HepG2 (cell line): ENCODE data around the gene RUNX2. TPM values are rescaled to one million over a fixed set of nuclear protein-coding genes. Genes with fewer than 3 reads are reported as not detected.

Experiments
- ATAC-seq: fragments of 200-7000 bp; cut with Tn5 transposase; 3 replicates; pipeline ENCODE4 v1.9.1; 2020; ENCODE audit warnings: mild to moderate bottlenecking, moderate library complexity
- BruUV-seq: library from RNA; stranded (reverse); fragments of 400-500 nt; replicated peaks from 2 replicates; lab custom pipeline; 2021; lab: Mats Ljungman, UMichigan
- CTCF ChIA-PET: fragments of 300-600 bp; formaldehyde crosslinking; extraction: SDS; loops from one replicate; lab custom pipeline; 2021; ENCODE audit warnings: low total read pairs, inconsistent platforms, low intra/inter-chr PET ratio; lab: Yijun Ruan, JAX
- POLR2A ChIA-PET: fragments of 350-600 bp; sonication (Branson Sonifier 250); formaldehyde crosslinking; loops from one replicate; lab custom pipeline; 2020; ENCODE audit warnings: antibody characterized with exemption, inconsistent platforms; lab: Yijun Ruan, JAX
- DNase-seq: peaks from one replicate; pipeline ENCODE4 v3.0.0-alpha.2; 2015; ENCODE audit warnings: low spot score
- FAIRE-seq: peaks from 3 replicates; lab custom pipeline; 2011; peaks lifted over from hg19 to GRCh38; lab: Jason Lieb, UNC
- H2AFZ ChIP-seq: one replicate; pipeline ENCODE4 v1.6.1; 2011; ENCODE audit warnings: low read length, inconsistent platforms
- H3K27ac ChIP-seq: fragments of 300-600 bp; 3 replicates; pipeline ENCODE4 v1.8.0; 2011; ENCODE audit warnings: mixed run types, mild to moderate bottlenecking, mixed read lengths, low read length, inconsistent platforms; ENCODE audit not compliant: insufficient read depth; ENCODE audit errors: extremely low read length
- H3K27me3 ChIP-seq, 2 experiments: fragments of 200-600 bp in 1 of 2; 2 replicates in 1 of 2; 3 replicates in 1 of 2; pipeline versions ENCODE4 v1.6.0 to v1.8.0; 2011; ENCODE audit warnings: low read length in 2 of 2, mild to moderate bottlenecking in 2 of 2, moderate library complexity in 2 of 2, inconsistent platforms in 1 of 2; ENCODE audit not compliant: insufficient read depth in 2 of 2, control insufficient read depth in 1 of 2
- H3K36me3 ChIP-seq, 2 experiments: fragments of 200-600 bp in 1 of 2; replicated peaks in 1 of 2; 2 replicates in 1 of 2; 3 replicates in 1 of 2; pipeline versions ENCODE4 v1.5.1 to v1.8.0; 2011; ENCODE audit warnings: low read length in 2 of 2, inconsistent platforms in 1 of 2; ENCODE audit not compliant: insufficient read depth in 2 of 2, control insufficient read depth in 1 of 2
- H3K4me1 ChIP-seq: 2 replicates; pipeline ENCODE4 v1.5.1; 2012; ENCODE audit warnings: low read length, inconsistent platforms; ENCODE audit not compliant: insufficient read depth
- H3K4me2 ChIP-seq: 2 replicates; pipeline ENCODE4 v1.6.0; 2011; ENCODE audit warnings: low read depth, low read length, inconsistent platforms
- H3K4me3 ChIP-seq, 3 experiments: fragments of 200-600 bp in 1 of 3; sonication (generic), shearing (Covaris generic) in 1 of 3; replicated peaks in 1 of 3; 2 replicates each; pipeline ENCODE4 v1.5.1; 2011 to 2016; ENCODE audit warnings: low read length in 3 of 3, inconsistent platforms in 2 of 3, low read depth in 2 of 3, mild to moderate bottlenecking in 2 of 3, control low read depth in 1 of 3, mixed read lengths in 1 of 3; ENCODE audit not compliant: insufficient read depth in 1 of 3
- H3K79me2 ChIP-seq: one replicate; pipeline ENCODE4 v1.6.1; 2011; ENCODE audit warnings: low read length, inconsistent platforms; ENCODE audit not compliant: insufficient read depth
- H3K9ac ChIP-seq: 2 replicates; pipeline ENCODE4 v1.6.0; 2011; ENCODE audit warnings: mild to moderate bottlenecking, low read depth, low read length, inconsistent platforms; ENCODE audit not compliant: insufficient read depth
- H3K9me3 ChIP-seq: 2 replicates; pipeline ENCODE4 v1.5.1; 2012; ENCODE audit warnings: mild to moderate bottlenecking, low read length
- H4K20me1 ChIP-seq: 2 replicates; pipeline ENCODE4 v1.6.0; 2011; ENCODE audit warnings: inconsistent platforms, mild to moderate bottlenecking, low read length, moderate library complexity; ENCODE audit not compliant: insufficient read depth
- KLF13 ChIP-seq: sonication (generic); formaldehyde crosslinking; IDR thresholded peaks from 2 replicates; pipeline ENCODE4 v1.4.0; 2020; ENCODE audit warnings: mild to moderate bottlenecking, missing genetic modification reagents
- SNAPC4 ChIP-seq: sonication (generic); formaldehyde crosslinking; IDR thresholded peaks from 2 replicates; pipeline ENCODE4 v1.4.0; 2020; ENCODE audit warnings: mild to moderate bottlenecking, missing genetic modification reagents
- WGBS: methylation state at CpG from one replicate; pipeline ENCODE4 v1.1.6; 2017; ENCODE audit warnings: low lambda C conversion rate; 5-methylcytosine and 5-hydroxymethylcytosine counted together
- in situ Hi-C: cut with HindIII; loops from 2 replicates; pipeline ENCODE4 v1.10.0; 2017; ENCODE audit warnings: low pct_unique_long_range_greater_than_20kb; ENCODE audit not compliant: extremely low pct_ligation_motif_present
- intact Hi-C: fragments of 100-400 bp; cut with micrococcal nuclease; formaldehyde crosslinking; loops from one replicate; pipeline ENCODE4 v1.10.0; 2022; ENCODE audit not compliant: unreplicated experiment
- polyA plus RNA-seq, 8 experiments: library from polyadenylated mRNA; depleted of rRNA in 3 of 8; stranded (reverse) in 7 of 8; unstranded in 1 of 8; fragments of >200 nt; fragmentation: Illumina TruSeq in 4 of 8; extraction: Trizol in 4 of 8; gene quantifications; 2 replicates each; pipeline versions ENCODE4 v1.2.1 to v1.2.3, GENCODE V29; 2011 to 2016; ENCODE audit warnings: low read depth in 4 of 8, missing spikeins in 1 of 8, mixed read lengths in 1 of 8; ENCODE audit not compliant: insufficient read depth in 1 of 8
- total RNA-seq, 5 experiments: library from RNA; depleted of rRNA; stranded (reverse); fragments of >200 nt; fragmentation: Illumina TruSeq; extraction: Trizol; gene quantifications; 2 replicates each; pipeline ENCODE4 v1.2.3, GENCODE V29; 2016; ENCODE audit warnings: low read depth in 1 of 5

RUNX2 gene
- total and polyA plus RNA-seq, 2 of the 13 experiments (the other 11 are each of a cell fraction or from before 2014, with no cell fraction given) = not detected

- H3K4me3 ChIP-seq = no peak overlapping the region
- H3K27me3 ChIP-seq = no peaks in the 10 kb centered on the region
- POLR2A ChIA-PET = no interaction called here
- no peak for ATAC-seq
- WGBS = 94% methylated on average over 5 of the region's 5 CpGs
- H4K20me1 ChIP-seq = no peaks in the 10 kb centered on the region
- no peak overlapping the region for H3K4me2 ChIP-seq
- intact Hi-C loops (no loop called here), in situ Hi-C loops (no loop called here)
- peaks cover 11% of the 10 kb centered on the region for H3K4me1 ChIP-seq
- no peak overlapping the region for H3K9ac ChIP-seq
- CTCF ChIA-PET = no interaction called here
- DNase-seq = no peak
- no TSS peak for BruUV-seq
- H2AFZ ChIP-seq = no peak overlapping the region
- H3K36me3 ChIP-seq = no peaks in the 10 kb centered on the region
- FAIRE-seq = no peak
- no peaks in the 10 kb centered on the region for H3K9me3 ChIP-seq
- no peaks in the 10 kb centered on the region for H3K79me2 ChIP-seq
- TF ChIP-seq KLF13 (CRISPR knock-in tag) (no peak), SNAPC4 (0 out of 2 replicates have a peak, but pooled peaks have one; percentile 39)
- TF ChIP-seq, all 625 proteins: peak for 1
- H3K27ac ChIP-seq = no peak overlapping the region
These were observed 1.3 kb upstream of the RUNX2 start for GRCh38 chr6:45326698-45327417.
